Measurements from ENCODE around the gene SFI1.
"Not testable (repeated sequence)": the region's sequence is repeated elsewhere in the genome, so short reads cannot be mapped to it uniquely, and the experiment has no call there.

DNA sequence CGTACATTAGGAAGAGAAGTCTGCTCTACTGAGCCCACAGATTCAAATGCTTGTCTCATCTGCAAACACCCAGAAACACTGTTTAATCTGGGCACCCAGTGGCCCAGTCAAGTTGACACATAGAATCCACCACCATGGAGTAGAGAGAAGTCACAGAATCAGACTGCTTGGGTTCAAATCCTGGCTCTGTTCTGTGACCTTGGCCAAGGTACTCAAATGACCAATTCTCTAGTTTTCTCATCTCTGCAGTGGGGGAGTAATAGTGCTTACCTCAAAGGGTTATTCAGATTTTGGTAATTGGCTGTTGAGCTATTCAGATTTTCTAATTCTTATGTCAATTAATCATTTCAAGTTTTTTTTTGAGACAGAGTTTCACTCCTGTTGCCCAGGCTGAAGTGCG, 93.8 kb downstream of the SFI1 start:
- TF ChIP-seq, protein P1, sequence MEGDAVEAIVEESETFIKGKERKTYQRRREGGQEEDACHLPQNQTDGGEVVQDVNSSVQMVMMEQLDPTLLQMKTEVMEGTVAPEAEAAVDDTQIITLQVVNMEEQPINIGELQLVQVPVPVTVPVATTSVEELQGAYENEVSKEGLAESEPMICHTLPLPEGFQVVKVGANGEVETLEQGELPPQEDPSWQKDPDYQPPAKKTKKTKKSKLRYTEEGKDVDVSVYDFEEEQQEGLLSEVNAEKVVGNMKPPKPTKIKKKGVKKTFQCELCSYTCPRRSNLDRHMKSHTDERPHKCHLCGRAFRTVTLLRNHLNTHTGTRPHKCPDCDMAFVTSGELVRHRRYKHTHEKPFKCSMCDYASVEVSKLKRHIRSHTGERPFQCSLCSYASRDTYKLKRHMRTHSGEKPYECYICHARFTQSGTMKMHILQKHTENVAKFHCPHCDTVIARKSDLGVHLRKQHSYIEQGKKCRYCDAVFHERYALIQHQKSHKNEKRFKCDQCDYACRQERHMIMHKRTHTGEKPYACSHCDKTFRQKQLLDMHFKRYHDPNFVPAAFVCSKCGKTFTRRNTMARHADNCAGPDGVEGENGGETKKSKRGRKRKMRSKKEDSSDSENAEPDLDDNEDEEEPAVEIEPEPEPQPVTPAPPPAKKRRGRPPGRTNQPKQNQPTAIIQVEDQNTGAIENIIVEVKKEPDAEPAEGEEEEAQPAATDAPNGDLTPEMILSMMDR (IDR thresholded peaks at IDR 0.05), result not testable (repeated sequence)
- TF ChIP-seq POLR2A (IDR thresholded peaks at IDR 0.05), result not testable (repeated sequence)
